SK-N-SH (cell line): ENCODE results near the gene WDR7. TPM values are rescaled to one million over a fixed set of nuclear protein-coding genes. Genes with fewer than 3 reads are reported as not detected.

ENCODE experiments used
- CTCF ChIA-PET: fragments of 300-600, 350-600 bp; formaldehyde crosslinking; extraction: SDS; loops from one replicate; lab custom pipeline; 2021; lab: Yijun Ruan, JAX
- POLR2A ChIA-PET: fragments of 350-600 bp; sonication (Branson Sonifier 250); formaldehyde crosslinking; extraction: SDS; loops from one replicate; lab custom pipeline; 2020; ENCODE audit warnings: antibody characterized with exemption, inconsistent platforms; lab: Yijun Ruan, JAX
- DNase-seq: peaks from one replicate; pipeline ENCODE4 v3.0.0; 2012
- H2AFZ ChIP-seq: fragments of 200-600 bp; sonication (generic); 2 replicates; pipeline ENCODE4 v1.8.1; 2016; ENCODE audit warnings: antibody characterized with exemption, mild to moderate bottlenecking, low read depth
- H3F3A ChIP-seq: fragments of 200-600 bp; sonication (generic); replicated peaks from 2 replicates; pipeline ENCODE3; 2016; ENCODE audit warnings: antibody characterized with exemption, mild to moderate bottlenecking; ENCODE audit not compliant: insufficient read depth
- H3K27ac ChIP-seq, 2 experiments: fragments of 200-500 bp in 1 of 2; fragments of 200-600 bp in 1 of 2; sonication (Bioruptor generic) in 1 of 2; sonication (generic), shearing (Covaris generic) in 1 of 2; 2 replicates each; pipeline versions ENCODE4 v1.5.1 to v1.6.1; 2014 to 2016; ENCODE audit warnings: low read depth in 2 of 2, inconsistent platforms in 1 of 2, low read length in 1 of 2, mild to moderate bottlenecking in 1 of 2, mixed read lengths in 1 of 2
- H3K27me3 ChIP-seq: fragments of 200-600 bp; sonication (generic), shearing (Covaris generic); 2 replicates; pipeline ENCODE4 v1.6.1; 2016; ENCODE audit warnings: mixed run types; ENCODE audit not compliant: insufficient read depth
- H3K36me3 ChIP-seq, 2 experiments: fragments of 200-500 bp in 1 of 2; fragments of 200-600 bp in 1 of 2; sonication (Bioruptor generic) in 1 of 2; sonication (generic) in 1 of 2; replicated peaks in 1 of 2; 2 replicates each; pipeline versions ENCODE3 to v1.5.1; 2014 to 2016; ENCODE audit warnings: low read length in 1 of 2, mild to moderate bottlenecking in 1 of 2; ENCODE audit not compliant: insufficient read depth in 2 of 2, control insufficient read depth in 1 of 2
- H3K4me1 ChIP-seq, 2 experiments: fragments of 200-500 bp in 1 of 2; fragments of 200-600 bp in 1 of 2; sonication (Bioruptor generic) in 1 of 2; sonication (generic), shearing (Covaris generic) in 1 of 2; 2 replicates each; pipeline versions ENCODE4 v1.5.1 to v1.6.1; 2014 to 2016; ENCODE audit warnings: low read depth in 1 of 2, low read length in 1 of 2, mixed run types in 1 of 2; ENCODE audit not compliant: insufficient read depth in 2 of 2, control insufficient read depth in 1 of 2
- H3K4me2 ChIP-seq: fragments of 200-600 bp; sonication (generic), shearing (Covaris generic); 2 replicates; pipeline ENCODE4 v1.6.1; 2017; ENCODE audit warnings: mixed run types
- H3K4me3 ChIP-seq, 2 experiments: fragments of 200-500 bp in 1 of 2; fragments of 200-600 bp in 1 of 2; sonication (Bioruptor generic) in 1 of 2; sonication (generic), shearing (Covaris generic) in 1 of 2; 2 replicates each; pipeline versions ENCODE4 v1.5.1 to v1.8.1; 2014 to 2016; ENCODE audit warnings: low read depth in 2 of 2, inconsistent platforms in 1 of 2, low read length in 1 of 2, mild to moderate bottlenecking in 1 of 2, mixed read lengths in 1 of 2, moderate library complexity in 1 of 2
- H3K79me2 ChIP-seq: fragments of 200-600 bp; sonication (generic); 2 replicates; pipeline ENCODE4 v1.8.1; 2017; ENCODE audit warnings: mild to moderate bottlenecking; ENCODE audit not compliant: insufficient read depth
- H3K9ac ChIP-seq: fragments of 200-600 bp; sonication (generic); 2 replicates; pipeline ENCODE4 v1.6.1; 2017; ENCODE audit warnings: mixed run types
- H3K9me2 ChIP-seq: fragments of 200-600 bp; sonication (generic); 2 replicates; pipeline ENCODE4 v1.6.1; 2017; ENCODE audit warnings: mixed run types
- H3K9me3 ChIP-seq: fragments of 200-600 bp; sonication (generic); 2 replicates; pipeline ENCODE4 v1.6.1; 2017; ENCODE audit warnings: mixed run types, mild to moderate bottlenecking, moderate library complexity
- H4K20me1 ChIP-seq: fragments of 200-600 bp; sonication (generic); 2 replicates; pipeline ENCODE4 v1.6.1; 2017; ENCODE audit warnings: mild to moderate bottlenecking, mixed run types; ENCODE audit not compliant: insufficient read depth
- CHD2 ChIP-seq: fragments of 150-350 bp; IDR thresholded peaks from 2 replicates; pipeline ENCODE4 v1.6.1; 2018; ENCODE audit warnings: low read length; ENCODE audit not compliant: partially characterized antibody
- ELF1 ChIP-seq: IDR thresholded peaks from 2 replicates; pipeline ENCODE4 v1.4.0; 2012
- EZH2phosphoT487 ChIP-seq: fragments of 200-600 bp; sonication (generic); IDR thresholded peaks from 2 replicates; pipeline ENCODE4 v1.6.1; 2017; ENCODE audit warnings: low read depth, mixed run types, mild to moderate bottlenecking, antibody characterized with exemption, moderate library complexity, borderline replicate concordance
- FOSL2 ChIP-seq: IDR thresholded peaks from 2 replicates; pipeline ENCODE4 v1.4.0; 2012; ENCODE audit warnings: low read depth, mild to moderate bottlenecking, moderate library complexity, borderline replicate concordance
- JUND ChIP-seq: IDR thresholded peaks from 2 replicates; pipeline ENCODE4 v1.4.0; 2012
- MXI1 ChIP-seq: IDR thresholded peaks from 2 replicates; pipeline ENCODE4 v1.6.1; 2012; ENCODE audit warnings: mild to moderate bottlenecking, low read depth, low read length, improper control_type of control experiment
- NFIC ChIP-seq: IDR thresholded peaks from 2 replicates; pipeline ENCODE4 v1.4.0; 2012; ENCODE audit warnings: borderline replicate concordance
- POLR2AphosphoS5 ChIP-seq: IDR thresholded peaks from 2 replicates; pipeline ENCODE4 v1.6.1; 2012; ENCODE audit warnings: low read depth, low read length
- RFX5 ChIP-seq: IDR thresholded peaks from 2 replicates; pipeline ENCODE4 v1.6.1; 2012; ENCODE audit warnings: mild to moderate bottlenecking, improper control_type of control experiment, low read length
- RXRA ChIP-seq: IDR thresholded peaks from 2 replicates; pipeline ENCODE4 v1.4.0; 2012; ENCODE audit warnings: low read depth, mild to moderate bottlenecking, borderline replicate concordance
- WGBS: methylation state at CpG from one replicate; pipeline ENCODE4 v1.1.6; 2017; ENCODE audit warnings: low lambda C conversion rate; 5-methylcytosine and 5-hydroxymethylcytosine counted together
- polyA plus RNA-seq, 3 experiments: library from polyadenylated mRNA; depleted of rRNA; stranded (reverse); fragments of >200 nt; gene quantifications; 2 replicates each; pipeline ENCODE4 v1.2.3, GENCODE V29; 2012
- TF ChIP-seq, protein P1 (sequence below): fragments of 200-600 bp; sonication (generic); IDR thresholded peaks from 2 replicates; pipeline ENCODE4 v1.6.1; 2017; ENCODE audit warnings: antibody characterized with exemption, mild to moderate bottlenecking, moderate library complexity
- TF ChIP-seq, protein P2 (sequence below): IDR thresholded peaks from 2 replicates; pipeline ENCODE4 v1.4.0; 2012; ENCODE audit warnings: low read depth
- TF ChIP-seq, protein P3 (sequence below): IDR thresholded peaks from 2 replicates; pipeline ENCODE4; 2012

The WDR7 gene
- polyA plus RNA-seq, 1 of the 3 experiments (the other 2 are of a cell fraction): 4.1 TPM

DNA sequence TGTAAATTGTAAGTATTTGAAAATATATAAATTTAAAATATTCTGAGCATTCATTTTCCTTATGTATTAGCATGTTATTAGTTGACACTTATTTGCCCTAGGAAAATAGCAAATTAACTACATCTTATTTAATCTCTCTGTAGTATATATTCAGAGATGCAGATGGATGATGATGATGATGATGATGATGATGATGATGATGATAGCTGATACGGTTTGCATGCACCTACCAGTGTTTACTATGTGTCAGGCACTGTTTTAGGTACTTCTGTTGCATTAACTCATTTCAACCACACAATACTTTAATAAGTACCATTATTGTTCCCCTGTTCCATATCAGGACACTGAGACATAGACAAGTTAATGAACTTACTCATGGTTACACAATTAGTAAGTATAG is 304.3 kb downstream of the WDR7 start:
- Histone ChIP-seq H3K36me3 (no peaks in the 10 kb centered on the region), H3K4me1 (peaks cover 0 to 2% of the 10 kb centered on the region in 2 experiments; a peak in 2 of 4 replicates), H3K27me3 (no peaks in the 10 kb centered on the region), H3K4me3 (no peak overlapping the region), H3K9me3 (no peaks in the 10 kb centered on the region), H3K9ac (no peak overlapping the region), H3K9me2 (no peaks in the 10 kb centered on the region), H3K4me2 (no peak overlapping the region), H3K79me2 (no peaks in the 10 kb centered on the region), H4K20me1 (no peaks in the 10 kb centered on the region), H3K27ac (no peak overlapping the region), H2AFZ (no peak overlapping the region), H3F3A (no peaks in the 10 kb centered on the region)
- 85% methylated on average over 1 of the region's 1 CpG for WGBS
- no peak for DNase-seq
- CTCF ChIA-PET: interaction anchor here (0.7 kb wide), 1 partner anchor 9 kb away, joined by 3 read pairs; no protein-coding TSS in a partner anchor
- POLR2A ChIA-PET: no interaction called here
- TF ChIP-seq, protein P1, sequence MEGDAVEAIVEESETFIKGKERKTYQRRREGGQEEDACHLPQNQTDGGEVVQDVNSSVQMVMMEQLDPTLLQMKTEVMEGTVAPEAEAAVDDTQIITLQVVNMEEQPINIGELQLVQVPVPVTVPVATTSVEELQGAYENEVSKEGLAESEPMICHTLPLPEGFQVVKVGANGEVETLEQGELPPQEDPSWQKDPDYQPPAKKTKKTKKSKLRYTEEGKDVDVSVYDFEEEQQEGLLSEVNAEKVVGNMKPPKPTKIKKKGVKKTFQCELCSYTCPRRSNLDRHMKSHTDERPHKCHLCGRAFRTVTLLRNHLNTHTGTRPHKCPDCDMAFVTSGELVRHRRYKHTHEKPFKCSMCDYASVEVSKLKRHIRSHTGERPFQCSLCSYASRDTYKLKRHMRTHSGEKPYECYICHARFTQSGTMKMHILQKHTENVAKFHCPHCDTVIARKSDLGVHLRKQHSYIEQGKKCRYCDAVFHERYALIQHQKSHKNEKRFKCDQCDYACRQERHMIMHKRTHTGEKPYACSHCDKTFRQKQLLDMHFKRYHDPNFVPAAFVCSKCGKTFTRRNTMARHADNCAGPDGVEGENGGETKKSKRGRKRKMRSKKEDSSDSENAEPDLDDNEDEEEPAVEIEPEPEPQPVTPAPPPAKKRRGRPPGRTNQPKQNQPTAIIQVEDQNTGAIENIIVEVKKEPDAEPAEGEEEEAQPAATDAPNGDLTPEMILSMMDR: no peak
- TF ChIP-seq, protein P2, sequence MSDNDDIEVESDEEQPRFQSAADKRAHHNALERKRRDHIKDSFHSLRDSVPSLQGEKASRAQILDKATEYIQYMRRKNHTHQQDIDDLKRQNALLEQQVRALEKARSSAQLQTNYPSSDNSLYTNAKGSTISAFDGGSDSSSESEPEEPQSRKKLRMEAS: no peak
- TF ChIP-seq POLR2AphosphoS5 (no peak), RXRA (no peak), FOSL2 (no peak)
- TF ChIP-seq, all 33 proteins: peak for 0

DNA sequence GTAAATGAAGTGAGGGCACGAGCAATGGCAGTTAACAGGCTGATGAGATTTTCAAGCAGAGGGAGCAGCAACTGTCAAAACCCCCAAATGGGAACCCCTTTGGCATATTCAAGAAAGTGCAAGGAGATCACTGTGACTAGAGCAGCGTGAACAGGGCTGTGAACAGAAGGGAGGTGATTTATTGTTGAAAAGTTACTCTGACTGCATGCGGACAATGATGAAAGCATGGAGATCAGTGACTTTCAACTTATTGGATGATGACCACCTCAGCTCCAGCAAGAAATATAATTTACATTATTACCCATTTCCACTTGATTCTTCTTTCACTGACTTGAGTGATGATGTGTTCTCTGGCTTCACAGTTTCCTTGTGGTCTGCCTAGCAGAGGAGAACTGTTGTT is 308.0 kb downstream of the WDR7 start:
- Histone ChIP-seq H3K4me1 (no peaks in the 10 kb centered on the region), H3K9ac (no peak overlapping the region), H2AFZ (no peak overlapping the region), H3K36me3 (peaks cover 0 to 4% of the 10 kb centered on the region in 2 experiments), H4K20me1 (no peaks in the 10 kb centered on the region), H3K4me3 (no peak overlapping the region), H3K79me2 (no peaks in the 10 kb centered on the region), H3K27me3 (no peaks in the 10 kb centered on the region), H3K9me2 (no peaks in the 10 kb centered on the region), H3K9me3 (no peaks in the 10 kb centered on the region), H3K27ac (no peak overlapping the region), H3F3A (no peaks in the 10 kb centered on the region), H3K4me2 (no peak overlapping the region)
- WGBS: 82% methylated on average over 3 of the region's 3 CpGs
- DNase-seq: no peak
- ChIA-PET POLR2A (no interaction called here), CTCF (no interaction called here)
- TF ChIP-seq POLR2AphosphoS5 (no peak), FOSL2 (no peak), MXI1 (no peak), CHD2 (no peak), JUND (no peak), NFIC (no peak)
- TF ChIP-seq, protein P2: no peak

DNA sequence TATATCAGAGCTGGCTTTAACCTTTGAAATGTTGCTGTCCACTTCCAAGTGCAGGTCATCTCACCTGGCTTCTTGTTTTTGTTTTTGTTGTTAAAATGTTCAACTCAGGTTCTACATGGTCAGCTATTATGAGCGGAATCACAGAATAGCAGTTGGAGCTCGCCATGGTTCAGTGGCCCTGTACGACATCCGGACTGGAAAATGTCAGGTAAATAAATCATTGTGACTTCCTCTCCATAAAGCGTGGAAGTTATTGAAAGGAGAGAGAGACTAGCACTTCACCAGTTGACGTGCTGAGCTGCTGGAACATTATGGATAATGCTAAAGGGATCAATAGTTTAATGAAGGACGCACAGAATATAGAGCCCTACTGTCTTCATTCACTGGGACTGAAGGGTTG is 311.2 kb downstream of the WDR7 start:
- WGBS: 96% methylated on average over 7 of the region's 7 CpGs
- Histone ChIP-seq H3K27me3 (no peaks in the 10 kb centered on the region), H3K36me3 (peaks cover 0 to 4% of the 10 kb centered on the region in 2 experiments), H3K9me2 (no peaks in the 10 kb centered on the region), H2AFZ (no peak overlapping the region), H3K4me2 (no peak overlapping the region), H3K4me1 (no peaks in the 10 kb centered on the region), H3K27ac (no peak overlapping the region), H3K9ac (no peak overlapping the region), H4K20me1 (no peaks in the 10 kb centered on the region), H3K9me3 (no peaks in the 10 kb centered on the region), H3K79me2 (no peaks in the 10 kb centered on the region), H3K4me3 (no peak overlapping the region), H3F3A (no peaks in the 10 kb centered on the region)
- no peak for DNase-seq
- POLR2A ChIA-PET: no interaction called here
- CTCF ChIA-PET: interaction anchor here (0.6 to 0.9 kb wide), 3 partner anchors 11 to 146 kb away, joined by 3 read pairs; no protein-coding TSS in a partner anchor
- TF ChIP-seq ELF1 (no peak), JUND (no peak), EZH2phosphoT487 (no peak), FOSL2 (no peak), CHD2 (no peak), RFX5 (no peak)
- TF ChIP-seq, protein P1: no peak
- TF ChIP-seq, protein P3, sequence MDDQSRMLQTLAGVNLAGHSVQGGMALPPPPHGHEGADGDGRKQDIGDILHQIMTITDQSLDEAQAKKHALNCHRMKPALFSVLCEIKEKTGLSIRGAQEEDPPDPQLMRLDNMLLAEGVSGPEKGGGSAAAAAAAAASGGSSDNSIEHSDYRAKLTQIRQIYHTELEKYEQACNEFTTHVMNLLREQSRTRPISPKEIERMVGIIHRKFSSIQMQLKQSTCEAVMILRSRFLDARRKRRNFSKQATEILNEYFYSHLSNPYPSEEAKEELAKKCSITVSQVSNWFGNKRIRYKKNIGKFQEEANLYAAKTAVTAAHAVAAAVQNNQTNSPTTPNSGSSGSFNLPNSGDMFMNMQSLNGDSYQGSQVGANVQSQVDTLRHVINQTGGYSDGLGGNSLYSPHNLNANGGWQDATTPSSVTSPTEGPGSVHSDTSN: no peak
